ENCODE measurements around the gene ZNF570. TPM values are rescaled to one million over a fixed set of nuclear protein-coding genes. Genes with fewer than 3 reads are reported as not detected.

Gene ZNF570
- total RNA-seq, 1 experiment from 2014 or later = 0.07 TPM

- Histone ChIP-seq H4K20me1 (ENCODE audit: low read length) (no peaks in the 10 kb centered on the region), H2AFZ (ENCODE audit: low read length) (no peak overlapping the region), H3K79me2 (ENCODE audit: low read length) (no peaks in the 10 kb centered on the region), H3K4me1 (ENCODE audit: insufficient read depth, low read length) (no peaks in the 10 kb centered on the region), H3K9ac (ENCODE audit: low read length) (no peak overlapping the region), H3F3A (ENCODE audit: low read length, unreplicated experiment) (no peaks in the 10 kb centered on the region), H3K9me3 (ENCODE audit: low read length) (peaks cover 6% of the 10 kb centered on the region; the same call in 1 of the 2 replicates), H3K27me3 (ENCODE audit: low read length) (no peaks in the 10 kb centered on the region), H3K4me2 (ENCODE audit: low read length) (no peak overlapping the region), H3K27ac (ENCODE audit: low read length) (no peak overlapping the region), H3K9me2 (replicated peaks; ENCODE audit: low read length) (no peaks in the 10 kb centered on the region), H3K36me3 (ENCODE audit: low read depth, low read length) (no peaks in the 10 kb centered on the region), H3K4me3 (ENCODE audit: low read length) (no peak overlapping the region)
- CTCF ChIA-PET = no interaction called here
- intact Hi-C loops (cut with micrococcal nuclease) = no loop called here
- DNase-seq = no peak
- POLR2A ChIA-PET (ENCODE audit: unreplicated experiment) = no interaction called here
- no TSS peak for BruUV-seq (replicated peaks)
- no peak for ATAC-seq
- TF ChIP-seq EZH2phosphoT487 (IDR thresholded peaks at IDR 0.05; ENCODE audit: borderline replicate concordance, low read length) (no peak), CTCF (conservative IDR thresholded peaks at IDR 0.05; ENCODE audit: low read depth, low read length) (no peak), EZH2 (IDR thresholded peaks at IDR 0.05; ENCODE audit: low read length, unreplicated experiment) (no peak)
Measured at GRCh38 chr19:37511821-37512220, 42.7 kb downstream of the ZNF570 start.

- Histone ChIP-seq H3F3A (ENCODE audit: low read length, unreplicated experiment) (no peaks in the 10 kb centered on the region), H3K9ac (ENCODE audit: low read length) (no peak overlapping the region), H3K27me3 (ENCODE audit: low read length) (no peaks in the 10 kb centered on the region), H3K36me3 (ENCODE audit: low read depth, low read length) (no peaks in the 10 kb centered on the region), H3K9me2 (replicated peaks; ENCODE audit: low read length) (no peaks in the 10 kb centered on the region), H3K27ac (ENCODE audit: low read length) (no peak overlapping the region), H3K4me3 (ENCODE audit: low read length) (no peak overlapping the region), H3K79me2 (ENCODE audit: low read length) (no peaks in the 10 kb centered on the region), H4K20me1 (ENCODE audit: low read length) (no peaks in the 10 kb centered on the region), H3K4me1 (ENCODE audit: insufficient read depth, low read length) (no peaks in the 10 kb centered on the region), H2AFZ (ENCODE audit: low read length) (no peak overlapping the region), H3K4me2 (ENCODE audit: low read length) (no peak overlapping the region), H3K9me3 (ENCODE audit: low read length) (peaks cover 6% of the 10 kb centered on the region; the same call in 1 of the 2 replicates)
- POLR2A ChIA-PET (ENCODE audit: unreplicated experiment) = no interaction called here
- DNase-seq (no peak), ATAC-seq (no peak)
- intact Hi-C loops (cut with micrococcal nuclease) = no loop called here
- CTCF ChIA-PET = no interaction called here
- TF ChIP-seq CTCF (conservative IDR thresholded peaks at IDR 0.05; ENCODE audit: low read depth, low read length) (no peak), EZH2phosphoT487 (IDR thresholded peaks at IDR 0.05; ENCODE audit: borderline replicate concordance, low read length) (no peak), EZH2 (IDR thresholded peaks at IDR 0.05; ENCODE audit: low read length, unreplicated experiment) (no peak)
- BruUV-seq (replicated peaks) = no TSS peak
Measured at GRCh38 chr19:37513397-37513796, 44.2 kb downstream of the ZNF570 start.

- Histone ChIP-seq H3K4me2 (ENCODE audit: low read length) (no peak overlapping the region), H3K36me3 (ENCODE audit: low read depth, low read length) (no peaks in the 10 kb centered on the region), H3K27ac (ENCODE audit: low read length) (no peak overlapping the region), H3K79me2 (ENCODE audit: low read length) (no peaks in the 10 kb centered on the region), H3K27me3 (ENCODE audit: low read length) (no peaks in the 10 kb centered on the region), H3K9me2 (replicated peaks; ENCODE audit: low read length) (no peaks in the 10 kb centered on the region), H3K9me3 (ENCODE audit: low read length) (0 out of 2 replicates have a peak, but pooled peaks cover 3% of the 10 kb centered on the region), H3K9ac (ENCODE audit: low read length) (no peak overlapping the region), H3K4me3 (ENCODE audit: low read length) (no peak overlapping the region), H2AFZ (ENCODE audit: low read length) (no peak overlapping the region), H3K4me1 (ENCODE audit: insufficient read depth, low read length) (no peaks in the 10 kb centered on the region), H3F3A (ENCODE audit: low read length, unreplicated experiment) (no peaks in the 10 kb centered on the region), H4K20me1 (ENCODE audit: low read length) (no peaks in the 10 kb centered on the region)
- intact Hi-C loops (cut with micrococcal nuclease) = no loop called here
- CTCF ChIA-PET = no interaction called here
- ATAC-seq (no peak), DNase-seq (peak; percentile 3)
- POLR2A ChIA-PET (ENCODE audit: unreplicated experiment) = no interaction called here
- TF ChIP-seq CTCF (conservative IDR thresholded peaks at IDR 0.05; ENCODE audit: low read depth, low read length) (no peak), EZH2phosphoT487 (IDR thresholded peaks at IDR 0.05; ENCODE audit: borderline replicate concordance, low read length) (no peak), EZH2 (IDR thresholded peaks at IDR 0.05; ENCODE audit: low read length, unreplicated experiment) (no peak)
- no TSS peak for BruUV-seq (replicated peaks)
Measured at GRCh38 chr19:37519890-37520289, 50.7 kb downstream of the ZNF570 start.
